HG02610 (cell line): Measurements from ENCODE around the gene TCHH.

Source experiments
- ATAC-seq: cut with Tn5 transposase; IDR thresholded peaks from one replicate; pipeline ENCODE4 v1.9.1; 2021; ENCODE audit warnings: mild to moderate bottlenecking, moderate library complexity; ENCODE audit not compliant: unreplicated experiment

Gene TCHH

GRCh38 chr1:152061952-152062351 lies 53.3 kb downstream of the TCHH start:
- ATAC-seq, result no peak
